ENCODE data around the gene CNTNAP2.

The CNTNAP2 gene

DNA sequence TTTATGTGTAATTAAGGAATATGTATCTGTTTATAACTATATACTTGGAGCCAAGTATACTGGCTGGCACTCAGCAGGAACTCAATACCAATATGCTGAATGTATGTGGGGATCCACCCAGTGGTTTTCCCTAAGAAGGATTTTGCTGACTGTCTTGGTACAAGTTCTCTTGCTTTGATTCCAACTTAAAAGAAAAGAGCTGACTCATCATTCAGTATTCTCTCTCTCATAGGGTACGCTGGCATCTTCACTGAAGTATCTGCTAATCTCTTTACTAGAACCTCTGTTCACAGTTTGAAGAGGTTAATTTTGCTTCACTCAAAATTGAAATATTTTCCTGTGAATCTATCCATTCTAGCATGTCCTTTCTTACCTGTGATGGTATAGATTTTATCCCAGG is 1044.8 kb downstream of the CNTNAP2 start:
- Histone ChIP-seq H3K27me3 (ENCODE audit: insufficient read depth, insufficient read length) (no peaks in the 10 kb centered on the region), H3K4me1 (ENCODE audit: insufficient read depth, insufficient read length) (no peaks in the 10 kb centered on the region), H3K36me3 (ENCODE audit: insufficient read depth, insufficient read length, low read length) (no peaks in the 10 kb centered on the region), H3K9me3 (ENCODE audit: insufficient read depth, low read length) (no peaks in the 10 kb centered on the region), H3K4me3 (ENCODE audit: insufficient read length, low read depth) (no peak overlapping the region), H3K9ac (ENCODE audit: insufficient read length, low read depth) (no peak overlapping the region)
- TF ChIP-seq ZNF274 (IDR thresholded peaks at IDR 0.05; ENCODE audit: low read depth, low read length): no peak
- TF ChIP-seq SUZ12 (IDR thresholded peaks at IDR 0.05; ENCODE audit: extremely low read depth, insufficient read depth, insufficient read length): no peak
- TF ChIP-seq YY1 (IDR thresholded peaks at IDR 0.05; ENCODE audit: insufficient read depth, insufficient read length): no peak
- no peak for DNase-seq (ENCODE audit: low read depth, low spot score)

- no peak overlapping the region for H3K9ac ChIP-seq (ENCODE audit: insufficient read length, low read depth)
- DNase-seq (ENCODE audit: low read depth, low spot score): no peak
- H3K4me3 ChIP-seq (ENCODE audit: insufficient read length, low read depth): no peak overlapping the region
These were observed 1053.9 kb downstream of the CNTNAP2 start for GRCh38 chr7:147170341-147171012.

GRCh38 chr7:147171013-147171391 is 1054.4 kb downstream of the CNTNAP2 start:
- no peak for DNase-seq (ENCODE audit: low read depth, low spot score)
- no peaks in the 10 kb centered on the region for H3K9me3 ChIP-seq (ENCODE audit: insufficient read depth, low read length)
- H3K9ac ChIP-seq (ENCODE audit: insufficient read length, low read depth): no peak overlapping the region
- no peaks in the 10 kb centered on the region for H3K27me3 ChIP-seq (ENCODE audit: insufficient read depth, insufficient read length)
- no peak for TF ChIP-seq YY1 (IDR thresholded peaks at IDR 0.05; ENCODE audit: insufficient read depth, insufficient read length)
- no peak for TF ChIP-seq SUZ12 (IDR thresholded peaks at IDR 0.05; ENCODE audit: extremely low read depth, insufficient read depth, insufficient read length)
- no peak for TF ChIP-seq ZNF274 (IDR thresholded peaks at IDR 0.05; ENCODE audit: low read depth, low read length)
- no peaks in the 10 kb centered on the region for H3K36me3 ChIP-seq (ENCODE audit: insufficient read depth, insufficient read length, low read length)
- H3K4me1 ChIP-seq (ENCODE audit: insufficient read depth, insufficient read length): no peaks in the 10 kb centered on the region
- no peak overlapping the region for H3K4me3 ChIP-seq (ENCODE audit: insufficient read length, low read depth)

More at GRCh38 chr7:147170341-147171012, 1053.9 kb downstream of the CNTNAP2 start:
- H3K4me1 ChIP-seq (ENCODE audit: insufficient read depth, insufficient read length): no peaks in the 10 kb centered on the region
- TF ChIP-seq SUZ12 (IDR thresholded peaks at IDR 0.05; ENCODE audit: extremely low read depth, insufficient read depth, insufficient read length): no peak
- TF ChIP-seq ZNF274 (IDR thresholded peaks at IDR 0.05; ENCODE audit: low read depth, low read length): no peak
- TF ChIP-seq YY1 (IDR thresholded peaks at IDR 0.05; ENCODE audit: insufficient read depth, insufficient read length): no peak
- no peaks in the 10 kb centered on the region for H3K36me3 ChIP-seq (ENCODE audit: insufficient read depth, insufficient read length, low read length)
- H3K27me3 ChIP-seq (ENCODE audit: insufficient read depth, insufficient read length): no peaks in the 10 kb centered on the region
- H3K9me3 ChIP-seq (ENCODE audit: insufficient read depth, low read length): no peaks in the 10 kb centered on the region

DNA sequence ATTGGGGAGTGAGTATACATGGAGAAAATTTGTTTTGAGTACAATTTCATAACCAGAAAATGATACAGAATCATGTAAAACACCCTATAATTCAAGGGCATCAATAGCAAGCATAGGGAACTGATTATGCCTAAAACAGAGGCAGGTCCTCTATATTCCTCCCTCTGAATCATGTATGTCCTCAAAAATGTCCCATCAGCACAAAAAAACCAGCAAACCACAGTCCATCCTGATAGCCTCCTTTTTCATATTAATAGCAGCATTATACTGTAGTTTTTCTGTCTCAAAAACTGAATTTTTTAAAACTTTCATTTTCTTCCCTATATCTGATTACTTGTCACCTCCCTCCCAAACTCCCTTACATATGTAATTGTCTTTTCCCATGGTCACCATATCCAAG is 1057.3 kb downstream of the CNTNAP2 start:
- no peak overlapping the region for H3K4me3 ChIP-seq (ENCODE audit: insufficient read length, low read depth)
- no peak for DNase-seq (ENCODE audit: low read depth, low spot score)
- no peaks in the 10 kb centered on the region for H3K4me1 ChIP-seq (ENCODE audit: insufficient read depth, insufficient read length)
- H3K27me3 ChIP-seq (ENCODE audit: insufficient read depth, insufficient read length): no peaks in the 10 kb centered on the region
- H3K9ac ChIP-seq (ENCODE audit: insufficient read length, low read depth): no peak overlapping the region
- no peaks in the 10 kb centered on the region for H3K9me3 ChIP-seq (ENCODE audit: insufficient read depth, low read length)
- TF ChIP-seq ZNF274 (IDR thresholded peaks at IDR 0.05; ENCODE audit: low read depth, low read length): no peak
- no peak for TF ChIP-seq SUZ12 (IDR thresholded peaks at IDR 0.05; ENCODE audit: extremely low read depth, insufficient read depth, insufficient read length)
- TF ChIP-seq YY1 (IDR thresholded peaks at IDR 0.05; ENCODE audit: insufficient read depth, insufficient read length): no peak
- no peaks in the 10 kb centered on the region for H3K36me3 ChIP-seq (ENCODE audit: insufficient read depth, insufficient read length, low read length)

GRCh38 chr7:147182874-147183273 is 1066.3 kb downstream of the CNTNAP2 start:
- DNase-seq (ENCODE audit: low read depth, low spot score): no peak
- Histone ChIP-seq H3K4me1 (ENCODE audit: insufficient read depth, insufficient read length) (no peaks in the 10 kb centered on the region), H3K9me3 (ENCODE audit: insufficient read depth, low read length) (no peaks in the 10 kb centered on the region), H3K9ac (ENCODE audit: insufficient read length, low read depth) (no peak overlapping the region), H3K27me3 (ENCODE audit: insufficient read depth, insufficient read length) (no peaks in the 10 kb centered on the region), H3K36me3 (ENCODE audit: insufficient read depth, insufficient read length, low read length) (no peaks in the 10 kb centered on the region), H3K4me3 (ENCODE audit: insufficient read length, low read depth) (no peak overlapping the region)
- TF ChIP-seq SUZ12 (IDR thresholded peaks at IDR 0.05; ENCODE audit: extremely low read depth, insufficient read depth, insufficient read length) (no peak), ZNF274 (IDR thresholded peaks at IDR 0.05; ENCODE audit: low read depth, low read length) (no peak), YY1 (IDR thresholded peaks at IDR 0.05; ENCODE audit: insufficient read depth, insufficient read length) (no peak)

- Histone ChIP-seq H3K9ac (ENCODE audit: insufficient read length, low read depth) (no peak overlapping the region), H3K4me3 (ENCODE audit: insufficient read length, low read depth) (no peak overlapping the region), H3K9me3 (ENCODE audit: insufficient read depth, low read length) (no peaks in the 10 kb centered on the region), H3K36me3 (ENCODE audit: insufficient read depth, insufficient read length, low read length) (no peaks in the 10 kb centered on the region), H3K4me1 (ENCODE audit: insufficient read depth, insufficient read length) (no peaks in the 10 kb centered on the region), H3K27me3 (ENCODE audit: insufficient read depth, insufficient read length) (no peaks in the 10 kb centered on the region)
- TF ChIP-seq YY1 (IDR thresholded peaks at IDR 0.05; ENCODE audit: insufficient read depth, insufficient read length): no peak
- TF ChIP-seq SUZ12 (IDR thresholded peaks at IDR 0.05; ENCODE audit: extremely low read depth, insufficient read depth, insufficient read length): no peak
- no peak for TF ChIP-seq ZNF274 (IDR thresholded peaks at IDR 0.05; ENCODE audit: low read depth, low read length)
- no peak for DNase-seq (ENCODE audit: low read depth, low spot score)
These were observed 1066.7 kb downstream of the CNTNAP2 start for GRCh38 chr7:147183276-147183675.

- TF ChIP-seq YY1 (IDR thresholded peaks at IDR 0.05; ENCODE audit: insufficient read depth, insufficient read length) (no peak), SUZ12 (IDR thresholded peaks at IDR 0.05; ENCODE audit: extremely low read depth, insufficient read depth, insufficient read length) (no peak), ZNF274 (IDR thresholded peaks at IDR 0.05; ENCODE audit: low read depth, low read length) (no peak)
- H3K36me3 ChIP-seq (ENCODE audit: insufficient read depth, insufficient read length, low read length): no peaks in the 10 kb centered on the region
- H3K9me3 ChIP-seq (ENCODE audit: insufficient read depth, low read length): no peaks in the 10 kb centered on the region
- no peaks in the 10 kb centered on the region for H3K27me3 ChIP-seq (ENCODE audit: insufficient read depth, insufficient read length)
- no peak for DNase-seq (ENCODE audit: low read depth, low spot score)
- H3K4me3 ChIP-seq (ENCODE audit: insufficient read length, low read depth): no peak overlapping the region
- no peak overlapping the region for H3K9ac ChIP-seq (ENCODE audit: insufficient read length, low read depth)
- H3K4me1 ChIP-seq (ENCODE audit: insufficient read depth, insufficient read length): no peaks in the 10 kb centered on the region
These were observed 1071.9 kb downstream of the CNTNAP2 start for GRCh38 chr7:147188467-147188866.
